Esophagus squamous epithelium (tissue), 5 donors: ENCODE results near the gene MEF2B. TPM values are rescaled to one million over a fixed set of nuclear protein-coding genes. Genes with fewer than 3 reads are reported as not detected.

Experiments
- DNase-seq: peaks from one replicate; lab custom pipeline; 2025; lab: John Stamatoyannopoulos, UW
- H3K27ac ChIP-seq, 4 donors: fragments of 200-600 bp; sonication (generic); one replicate each; pipeline ENCODE4 v1.5.1; 2016 to 2019; ENCODE audit warnings: mild to moderate bottlenecking in 1 of 4
- H3K27me3 ChIP-seq, 4 donors: fragments of 200-600 bp; sonication (generic); 1 replicate in 3 of 4; 2 replicates in 1 of 4; pipeline versions ENCODE4 v1.5.1 to v1.6.0; 2017 to 2021; ENCODE audit warnings: antibody characterized with exemption in 1 of 4
- H3K36me3 ChIP-seq, 3 donors: fragments of 200-600 bp; sonication (generic); one replicate each; pipeline ENCODE4 v1.5.1; 2016 to 2019
- H3K4me1 ChIP-seq, 3 donors: fragments of 200-600 bp; sonication (generic); one replicate each; pipeline ENCODE4 v1.5.1; 2017 to 2019
- H3K4me3 ChIP-seq, 4 donors: fragments of 200-600 bp; sonication (generic); 1 replicate in 3 of 4; 2 replicates in 1 of 4; pipeline ENCODE4 v1.5.1; 2016 to 2019; ENCODE audit warnings: mild to moderate bottlenecking in 2 of 4, moderate library complexity in 1 of 4
- H3K9me3 ChIP-seq, 3 donors: fragments of 200-600 bp; sonication (generic); one replicate each; pipeline ENCODE4 v1.5.1; 2016 to 2019
- POLR2A ChIP-seq, 4 donors: fragments of 450-650 bp; IDR thresholded peaks; one replicate each; pipeline ENCODE4 v1.6.1; 2017; ENCODE audit warnings: antibody characterized with exemption in 4 of 4, mild to moderate bottlenecking in 4 of 4, moderate library complexity in 3 of 4
- WGBS, 2 donors: methylation state at CpG; one replicate each; pipeline ENCODE4 v1.1.5; 2018; 5-methylcytosine and 5-hydroxymethylcytosine counted together
- intact Hi-C: fragments of 100-400 bp; cut with DNase I; formaldehyde crosslinking; loops from one replicate; pipeline ENCODE4 v1.15.0; 2022
- total RNA-seq, 4 donors: library from RNA; depleted of rRNA; stranded (reverse); fragments of >200 nt; gene quantifications; one replicate each; pipeline ENCODE4 v1.1.0, GENCODE V29; 2016
- TF ChIP-seq, protein P1 (sequence below), 6 experiments: fragments of 450-650 bp in 4 of 6; fragments of 200-600 bp in 2 of 6; sonication (generic) in 2 of 6; IDR thresholded peaks; one replicate each; pipeline ENCODE4 v1.5.1; 2016 to 2019; ENCODE audit warnings: antibody characterized with exemption in 6 of 6, mild to moderate bottlenecking in 4 of 6, moderate library complexity in 4 of 6
- donor health status: DM: yes; HTN: yes; CAD: no.

The MEF2B gene
- total RNA-seq, 4 donors from 2014 or later: 0.70 TPM; not detected in 3

DNA sequence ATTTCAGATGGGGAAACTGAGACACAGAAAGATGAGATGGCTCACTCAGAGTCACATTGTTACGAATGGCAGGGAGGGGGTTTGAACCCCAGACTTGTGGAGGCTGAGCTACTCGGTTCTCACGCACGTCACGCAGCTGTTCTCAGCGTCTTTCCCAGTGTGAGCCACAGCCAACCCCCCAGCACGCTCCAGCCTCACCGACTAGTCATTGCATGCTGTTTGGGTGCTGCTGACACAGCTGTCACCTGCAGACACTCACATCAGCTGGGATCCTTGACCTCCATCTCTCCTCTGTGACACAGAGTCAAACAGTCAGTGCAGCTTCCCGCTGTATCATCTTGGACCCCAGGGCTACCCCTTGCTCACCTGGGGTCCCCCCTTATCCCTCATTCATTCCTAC is 39.3 kb upstream of the MEF2B start:
- 41 to 50% methylated on average over 8 of the region's 9 CpGs for WGBS, 2 donors
- Histone ChIP-seq H3K4me3 (no peak overlapping the region), H3K4me1 (peaks cover 0 to 5% (median 0%) of the 10 kb centered on the region in 3 donors), H3K27me3 (peaks cover 0 to 83% (median 15%) of the 10 kb centered on the region in 4 donors), H3K9me3 (no peaks in the 10 kb centered on the region), H3K27ac (no peak overlapping the region), H3K36me3 (no peaks in the 10 kb centered on the region)
- DNase-seq: no peak
- intact Hi-C loops: no loop called here
- TF ChIP-seq, protein P1, sequence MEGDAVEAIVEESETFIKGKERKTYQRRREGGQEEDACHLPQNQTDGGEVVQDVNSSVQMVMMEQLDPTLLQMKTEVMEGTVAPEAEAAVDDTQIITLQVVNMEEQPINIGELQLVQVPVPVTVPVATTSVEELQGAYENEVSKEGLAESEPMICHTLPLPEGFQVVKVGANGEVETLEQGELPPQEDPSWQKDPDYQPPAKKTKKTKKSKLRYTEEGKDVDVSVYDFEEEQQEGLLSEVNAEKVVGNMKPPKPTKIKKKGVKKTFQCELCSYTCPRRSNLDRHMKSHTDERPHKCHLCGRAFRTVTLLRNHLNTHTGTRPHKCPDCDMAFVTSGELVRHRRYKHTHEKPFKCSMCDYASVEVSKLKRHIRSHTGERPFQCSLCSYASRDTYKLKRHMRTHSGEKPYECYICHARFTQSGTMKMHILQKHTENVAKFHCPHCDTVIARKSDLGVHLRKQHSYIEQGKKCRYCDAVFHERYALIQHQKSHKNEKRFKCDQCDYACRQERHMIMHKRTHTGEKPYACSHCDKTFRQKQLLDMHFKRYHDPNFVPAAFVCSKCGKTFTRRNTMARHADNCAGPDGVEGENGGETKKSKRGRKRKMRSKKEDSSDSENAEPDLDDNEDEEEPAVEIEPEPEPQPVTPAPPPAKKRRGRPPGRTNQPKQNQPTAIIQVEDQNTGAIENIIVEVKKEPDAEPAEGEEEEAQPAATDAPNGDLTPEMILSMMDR (IDR thresholded peaks at IDR 0.05): no peak
- no peak for TF ChIP-seq POLR2A (IDR thresholded peaks at IDR 0.05)

DNA sequence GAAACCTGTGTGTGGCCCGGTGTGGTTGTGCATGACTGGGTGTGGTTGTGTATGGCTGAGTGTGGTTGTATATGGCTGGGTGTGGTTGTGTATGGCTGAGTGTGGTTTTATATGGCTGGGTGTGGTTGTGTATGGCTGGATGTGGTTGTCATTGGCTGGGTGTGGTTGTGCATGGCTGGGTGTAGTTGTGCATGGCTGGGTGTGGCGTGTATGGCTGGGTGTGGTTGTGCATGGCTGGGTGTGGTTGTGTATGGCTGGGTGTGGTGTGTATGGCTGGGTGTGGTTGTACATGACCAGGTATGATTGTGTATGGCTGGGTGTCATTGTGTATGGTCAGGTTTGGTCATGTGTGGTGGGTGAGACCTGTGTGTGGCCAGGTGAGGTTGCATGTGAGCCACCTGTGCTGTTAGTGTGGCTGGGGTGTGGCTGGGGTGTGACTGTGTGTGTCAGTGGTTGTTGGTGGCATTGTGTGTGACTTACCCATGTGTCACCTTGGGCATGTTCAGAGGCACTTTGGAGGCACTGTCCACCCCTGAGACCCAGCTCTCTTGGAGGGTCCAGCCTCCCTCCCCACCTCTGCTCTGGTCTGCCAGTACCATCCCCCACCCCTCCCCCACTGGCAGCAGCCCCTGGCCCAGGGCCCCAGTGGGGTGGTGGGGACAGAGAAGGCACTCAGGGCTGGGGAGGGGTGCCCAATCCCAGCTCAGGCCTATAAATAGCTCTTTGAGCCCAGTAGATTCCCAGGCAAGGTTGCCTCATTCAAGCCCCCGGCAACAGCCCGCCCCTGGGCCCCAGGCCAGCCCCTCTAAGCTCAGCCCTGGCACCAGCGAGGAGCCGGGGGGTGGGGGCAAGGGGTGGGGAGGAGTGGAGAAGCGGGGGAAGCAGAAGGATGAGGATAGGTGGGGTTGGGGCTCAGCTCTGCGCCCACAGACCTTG is 37.8 kb upstream of the MEF2B start:
- intact Hi-C loops: no loop called here
- no peak overlapping the region for H3K4me3 ChIP-seq
- TF ChIP-seq POLR2A (IDR thresholded peaks at IDR 0.05): no peak
- peak overlapping the region in 2 of 4 donors; percentile 1 to 46 for H3K27ac ChIP-seq
- peaks cover 0 to 13% (median 1%) of the 10 kb centered on the region in 3 donors for H3K4me1 ChIP-seq
- no peak for DNase-seq
- no peaks in the 10 kb centered on the region for H3K36me3 ChIP-seq
- H3K27me3 ChIP-seq: peaks cover 0 to 68% (median 14%) of the 10 kb centered on the region in 4 donors
- WGBS, 2 donors: 69 to 71% methylated on average over 3 of the region's 8 CpGs
- no peaks in the 10 kb centered on the region for H3K9me3 ChIP-seq

DNA sequence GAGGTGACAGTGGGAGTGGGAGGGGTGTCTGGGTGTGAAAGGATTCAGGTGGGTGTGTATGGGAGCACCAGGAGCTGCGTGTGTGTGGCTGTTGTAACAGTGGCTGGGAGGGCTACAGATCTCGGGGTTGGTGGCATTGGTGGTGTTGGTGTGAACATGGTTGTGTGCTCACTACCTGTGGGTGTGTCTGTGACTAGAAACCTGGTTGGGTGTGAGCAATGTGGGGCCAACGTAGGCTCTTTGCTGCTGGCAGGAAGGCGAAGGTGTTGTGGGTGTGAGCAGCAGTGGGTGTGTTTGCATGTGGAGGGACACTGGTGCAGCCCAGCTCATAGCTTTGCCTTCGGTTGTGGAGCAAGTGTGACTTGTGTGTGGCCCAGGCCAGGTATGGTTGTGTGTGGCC is 36.9 kb upstream of the MEF2B start:
- Histone ChIP-seq H3K4me1 (peaks cover 0 to 23% (median 11%) of the 10 kb centered on the region in 3 donors), H3K27me3 (peaks cover 0 to 58% (median 6%) of the 10 kb centered on the region in 4 donors), H3K4me3 (no peak overlapping the region), H3K27ac (no peak overlapping the region), H3K9me3 (no peaks in the 10 kb centered on the region), H3K36me3 (peaks cover 0 to under 1% (median 0%) of the 10 kb centered on the region in 3 donors)
- intact Hi-C loops: no loop called here
- WGBS, 2 donors: 42 to 54% methylated on average over 4 to 5 of the region's 5 CpGs
- TF ChIP-seq, protein P1 (IDR thresholded peaks at IDR 0.05): no peak
- TF ChIP-seq POLR2A (IDR thresholded peaks at IDR 0.05): no peak
- DNase-seq: no peak

DNA sequence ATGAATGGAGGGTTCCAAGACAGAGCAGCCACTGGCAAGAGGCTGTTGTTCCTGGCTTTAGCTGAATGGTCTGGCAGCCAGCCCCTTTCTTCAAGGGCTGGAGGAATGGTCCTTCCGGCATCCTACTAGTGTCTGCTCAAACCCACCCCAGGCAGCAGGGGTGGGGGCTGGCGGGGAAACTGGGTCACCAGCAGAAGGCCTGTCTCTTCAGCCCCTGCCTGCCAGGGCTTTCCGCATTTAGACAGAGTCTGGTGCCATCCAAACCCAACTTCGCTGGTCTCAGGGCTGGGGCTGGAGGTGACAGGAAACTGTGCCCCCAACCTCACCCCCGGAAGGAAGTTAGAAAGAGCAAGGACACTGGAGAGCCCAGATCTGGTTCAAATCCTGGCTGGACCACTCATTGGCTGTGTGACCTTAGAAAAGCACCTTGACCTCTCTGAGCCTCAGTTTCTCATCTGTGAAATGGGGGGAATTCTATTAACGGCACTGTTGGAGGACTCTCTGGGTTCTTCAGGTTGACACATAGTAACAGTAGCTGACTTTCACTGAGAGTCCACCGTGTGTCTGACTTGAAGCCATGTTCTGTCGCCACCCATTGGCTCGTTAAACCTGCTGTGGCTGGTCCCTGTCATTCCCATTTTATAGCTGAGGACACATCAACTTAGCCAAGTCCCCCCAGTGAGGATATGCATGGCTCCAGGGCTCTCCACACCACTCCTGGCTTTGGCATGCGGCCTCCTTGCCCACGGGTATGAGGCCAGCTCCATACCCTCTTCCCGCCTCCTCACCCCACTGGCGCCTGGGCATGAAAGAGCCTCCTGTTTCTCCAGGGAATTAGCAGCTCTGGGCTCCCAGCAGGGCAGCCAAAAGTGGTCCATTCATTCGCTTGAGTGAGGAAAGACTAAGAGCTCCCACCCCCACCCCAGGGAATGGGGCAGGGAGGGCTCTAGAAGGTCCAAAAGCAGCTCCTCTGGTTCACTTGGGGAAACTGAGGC is 35.6 kb upstream of the MEF2B start:
- intact Hi-C loops: no loop called here
- DNase-seq: no peak
- H3K27me3 ChIP-seq: peaks cover 0 to 46% (median 2%) of the 10 kb centered on the region in 4 donors

DNA sequence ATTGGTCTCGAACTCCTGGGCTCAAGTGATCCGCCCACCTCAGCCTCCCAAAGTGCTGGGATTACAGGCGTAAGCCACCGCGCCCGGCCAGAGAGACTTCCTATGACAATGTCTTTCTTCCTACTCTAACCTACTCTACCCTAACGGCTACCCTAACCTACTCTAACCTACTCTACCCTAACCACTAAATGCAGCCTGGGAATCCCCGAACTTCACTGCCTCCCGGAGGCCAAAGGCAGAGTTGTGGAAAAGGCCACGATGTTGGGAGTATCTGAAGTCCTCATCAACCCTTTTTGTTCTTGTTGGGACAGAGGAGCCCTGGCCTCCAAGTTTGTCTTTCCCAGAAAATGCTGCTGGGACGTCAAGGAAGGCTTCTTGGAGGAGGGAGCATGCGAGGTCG is 34.1 kb upstream of the MEF2B start:
- WGBS, 2 donors: 64 to 73% methylated on average over 12 of the region's 13 CpGs
- no peaks in the 10 kb centered on the region for H3K9me3 ChIP-seq
- H3K4me3 ChIP-seq: no peak overlapping the region
- peaks cover 0 to 32% (median 11%) of the 10 kb centered on the region in 3 donors for H3K4me1 ChIP-seq
- peaks cover 5 to 25% (median 5%) of the 10 kb centered on the region in 3 donors for H3K36me3 ChIP-seq
- H3K27me3 ChIP-seq: peaks cover 0 to 31% (median 2%) of the 10 kb centered on the region in 4 donors
- intact Hi-C loops: no loop called here
- TF ChIP-seq, protein P1 (IDR thresholded peaks at IDR 0.05): no peak
- TF ChIP-seq POLR2A (IDR thresholded peaks at IDR 0.05): no peak
- H3K27ac ChIP-seq: no peak overlapping the region
- DNase-seq: no peak

More for the DNA sequence above, 35.6 kb upstream of the MEF2B start:
- Histone ChIP-seq H3K9me3 (no peaks in the 10 kb centered on the region), H3K27ac (no peak overlapping the region), H3K36me3 (peaks cover 0 to 12% (median 5%) of the 10 kb centered on the region in 3 donors), H3K4me3 (no peak overlapping the region), H3K4me1 (peaks cover 0 to 32% (median 11%) of the 10 kb centered on the region in 3 donors)
- TF ChIP-seq, protein P1 (IDR thresholded peaks at IDR 0.05): no peak
- TF ChIP-seq POLR2A (IDR thresholded peaks at IDR 0.05): no peak
- WGBS, 2 donors: 45 to 47% methylated on average over 7 to 8 of the region's 14 CpGs
